8988T (cell line): ENCODE data around the gene UNC5C.

ENCODE experiments used
- DNase-seq: peaks from one replicate; pipeline ENCODE4 v3.0.0; 2011

UNC5C gene

DNA sequence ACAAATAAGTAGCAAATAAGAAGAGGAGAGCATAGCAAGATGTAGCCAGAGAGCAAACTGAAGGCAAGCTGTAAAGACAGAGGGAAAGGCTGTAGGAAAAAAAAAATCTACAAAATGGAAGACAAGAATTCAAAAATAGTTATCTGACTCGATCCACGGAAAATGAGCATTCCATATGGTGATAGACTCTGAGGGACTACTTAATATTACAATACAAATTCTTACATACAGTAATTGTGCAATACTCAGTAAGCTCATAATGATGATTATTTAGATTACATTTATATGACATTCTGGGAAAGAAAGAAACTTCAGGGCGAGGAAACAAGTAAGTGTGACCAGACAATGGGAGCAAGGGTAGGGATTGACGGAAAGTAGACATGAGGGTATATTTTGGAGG is 102.6 kb downstream of the UNC5C start:
- DNase-seq: no peak

DNA sequence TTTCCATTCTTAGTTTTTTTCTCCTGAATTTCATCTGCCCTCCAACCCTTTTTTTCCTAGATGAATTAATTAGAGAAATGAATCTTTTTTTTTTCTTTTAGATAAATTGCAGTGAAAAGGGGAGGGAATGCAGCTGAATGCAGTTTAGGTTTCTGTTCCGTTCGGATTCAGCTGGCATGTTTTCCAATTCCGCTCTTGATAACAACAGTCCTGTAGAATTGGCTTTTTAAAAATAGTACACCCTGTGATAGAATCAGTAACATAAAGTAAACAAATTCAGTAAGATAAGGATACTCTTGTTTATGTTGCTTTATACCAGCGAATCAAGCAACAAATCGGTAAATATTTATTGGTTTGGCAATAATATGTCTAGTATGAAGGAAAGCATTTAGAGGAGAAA is 103.5 kb downstream of the UNC5C start:
- DNase-seq: no peak

DNA sequence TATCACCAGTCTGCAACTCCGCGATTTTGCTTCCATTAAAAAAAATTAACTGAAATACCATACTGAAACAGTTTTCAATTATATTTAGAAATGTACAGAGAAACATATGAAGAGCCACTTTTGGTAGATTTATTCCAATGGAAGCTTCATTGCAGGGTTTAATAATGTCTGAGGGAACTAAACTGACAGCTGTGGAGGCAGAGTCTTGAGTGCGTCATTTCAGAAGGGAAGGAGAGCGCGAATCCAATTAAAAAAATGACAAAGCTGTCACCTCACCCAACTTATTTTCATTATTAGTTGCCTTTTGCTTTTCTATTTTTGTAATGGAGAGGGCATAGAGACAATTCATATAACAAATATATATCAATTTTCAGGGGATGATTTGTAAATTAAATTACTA is 104.0 kb downstream of the UNC5C start:
- DNase-seq: no peak

DNA sequence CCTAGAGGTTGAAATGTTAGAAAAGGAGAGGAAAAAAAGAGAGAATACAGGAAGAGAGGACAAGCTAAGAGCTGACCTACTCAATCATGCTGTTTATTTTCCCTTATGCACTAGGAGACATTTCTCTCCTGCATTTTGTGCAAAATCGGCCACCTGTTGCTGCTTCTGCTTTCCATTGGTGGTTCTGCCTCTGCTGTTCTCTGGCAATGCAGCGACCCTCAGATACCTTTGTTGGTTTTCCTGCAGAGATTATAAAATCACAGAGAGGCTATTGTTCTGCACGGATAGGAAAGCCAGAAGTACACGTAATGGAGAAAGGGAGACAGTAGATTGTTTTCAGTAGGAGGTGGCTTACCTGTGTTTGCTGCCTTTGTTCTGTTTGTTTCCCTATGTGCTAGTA is 108.9 kb downstream of the UNC5C start:
- DNase-seq: no peak

DNA sequence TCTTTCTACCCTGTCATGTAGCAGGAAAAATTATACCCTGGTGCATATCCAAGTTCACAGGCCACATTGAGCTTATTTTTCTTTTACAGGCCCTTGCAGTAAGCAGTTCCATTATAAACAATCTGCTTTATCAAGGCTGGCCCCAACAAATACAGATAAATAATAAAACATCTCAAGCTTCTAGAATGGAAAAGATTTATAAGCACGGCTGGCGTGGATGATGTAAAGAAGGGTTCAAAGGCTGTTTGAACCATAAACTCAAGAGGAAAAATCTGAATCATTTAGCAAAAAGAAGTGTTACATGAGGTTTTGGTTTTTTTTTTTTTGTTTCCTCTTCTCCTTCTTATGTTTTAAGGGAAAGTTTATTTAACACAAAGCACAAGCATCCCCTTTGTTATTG is 109.7 kb downstream of the UNC5C start:
- no peak for DNase-seq

DNA sequence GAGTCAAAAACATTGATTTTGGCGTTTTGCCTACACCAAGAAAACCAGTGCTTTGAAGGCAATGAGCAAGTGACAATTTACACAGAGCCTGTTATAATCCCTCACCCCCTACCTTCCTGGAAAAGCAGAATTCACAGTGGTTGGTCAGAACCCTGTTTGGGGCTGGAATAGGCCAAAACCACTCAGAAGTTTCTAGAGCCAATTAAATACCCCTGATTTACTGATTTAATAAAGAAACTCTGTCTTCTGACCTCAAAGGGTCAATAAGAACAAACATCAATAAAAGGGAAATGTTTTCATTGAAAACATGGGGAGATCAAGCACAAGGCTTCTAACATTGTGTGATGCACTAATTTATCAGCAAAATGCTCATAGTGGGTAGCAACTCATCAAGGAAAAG is 116.3 kb downstream of the UNC5C start:
- DNase-seq: no peak

DNA sequence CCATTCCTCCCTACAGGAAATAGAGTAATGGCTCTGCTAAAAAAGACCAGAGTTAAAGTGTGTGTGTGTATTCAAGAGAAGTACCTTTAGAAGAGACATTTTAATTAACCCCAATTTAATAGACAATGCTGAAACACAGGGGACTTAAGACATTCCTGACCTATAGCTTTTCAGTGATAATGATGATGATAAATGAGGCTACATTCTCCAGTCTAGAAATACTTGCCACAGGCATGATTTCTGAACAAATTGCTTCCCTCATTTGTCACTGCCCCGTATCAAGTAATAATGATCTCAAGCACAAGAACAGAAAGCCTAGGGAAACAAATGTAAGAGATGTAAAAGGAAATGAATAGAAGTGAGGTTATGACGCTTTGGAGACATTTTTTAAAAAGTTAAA is 117.1 kb downstream of the UNC5C start:
- DNase-seq: no peak

DNA sequence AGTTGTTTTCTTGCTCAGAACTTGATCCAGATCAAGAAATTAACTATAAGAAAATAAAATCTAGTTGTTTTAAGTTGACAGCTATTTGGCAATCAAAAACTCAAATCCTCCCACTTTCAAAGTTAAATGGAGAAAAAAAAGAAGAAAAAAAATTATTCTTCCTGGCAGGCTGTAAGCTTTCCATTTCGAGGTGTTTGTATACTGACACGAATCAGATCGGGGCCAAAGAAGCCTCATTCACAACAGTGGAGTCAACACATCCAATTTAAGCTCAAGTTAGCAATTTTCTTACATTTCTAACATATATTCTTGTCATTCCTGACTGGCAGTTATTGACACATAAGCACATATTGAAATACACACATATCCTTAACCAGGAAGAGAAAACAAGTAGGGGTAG is 119.4 kb downstream of the UNC5C start:
- DNase-seq: no peak

DNA sequence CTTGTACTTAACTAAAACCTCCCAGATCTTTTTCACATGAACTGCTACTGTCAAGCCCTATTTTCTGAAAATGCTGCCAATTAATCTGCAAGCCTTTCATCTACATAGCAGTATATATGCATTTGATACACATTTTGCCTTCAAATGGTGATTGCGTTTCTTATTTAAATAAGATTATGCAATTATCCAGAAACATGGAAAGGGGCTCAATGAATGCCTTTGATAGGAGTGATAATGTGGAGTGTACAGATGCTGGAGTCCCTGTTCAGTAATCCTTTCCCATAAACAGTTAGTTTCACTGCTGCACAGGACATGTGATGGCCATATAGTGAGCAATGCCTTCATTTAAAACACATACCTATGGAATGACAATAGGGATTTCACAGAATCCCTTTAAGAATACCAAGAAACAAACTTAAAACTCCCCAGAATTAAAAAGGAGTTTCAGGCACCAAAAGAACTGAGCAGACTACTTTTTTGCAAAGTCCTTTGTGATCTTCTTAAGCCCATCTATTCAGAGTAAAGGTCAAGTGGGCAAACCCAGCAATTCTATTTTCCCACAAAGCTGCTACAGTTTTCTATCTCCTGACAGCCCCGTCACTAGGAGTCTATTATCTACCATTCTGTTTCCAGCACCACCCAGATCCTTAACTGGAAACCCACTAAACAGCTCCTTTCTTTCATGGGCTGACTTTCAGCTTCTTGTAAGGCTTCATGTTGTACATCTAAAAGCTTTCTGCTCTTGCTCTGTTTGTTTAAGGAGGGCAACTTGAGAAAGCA is 120.3 kb downstream of the UNC5C start:
- no peak for DNase-seq

DNA sequence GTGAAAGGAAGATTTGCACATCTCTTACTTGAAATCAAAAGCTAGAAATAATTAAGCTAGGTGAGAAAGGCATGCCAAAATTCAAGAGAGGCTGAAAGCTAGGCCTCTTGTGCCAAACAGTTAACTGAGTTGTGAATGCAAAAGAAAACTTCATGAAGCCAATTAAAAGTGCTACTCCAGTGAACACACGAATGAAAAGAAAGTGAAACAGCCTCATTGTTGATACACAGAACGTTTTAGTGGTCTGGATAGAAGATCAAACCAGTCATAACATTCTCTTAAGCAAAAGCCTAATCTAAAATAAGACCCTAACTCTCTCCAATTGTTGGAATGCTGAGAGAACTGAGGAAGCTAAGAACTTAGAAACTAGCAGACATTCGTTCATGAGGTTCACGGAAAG is 122.3 kb downstream of the UNC5C start:
- DNase-seq: no peak

DNA sequence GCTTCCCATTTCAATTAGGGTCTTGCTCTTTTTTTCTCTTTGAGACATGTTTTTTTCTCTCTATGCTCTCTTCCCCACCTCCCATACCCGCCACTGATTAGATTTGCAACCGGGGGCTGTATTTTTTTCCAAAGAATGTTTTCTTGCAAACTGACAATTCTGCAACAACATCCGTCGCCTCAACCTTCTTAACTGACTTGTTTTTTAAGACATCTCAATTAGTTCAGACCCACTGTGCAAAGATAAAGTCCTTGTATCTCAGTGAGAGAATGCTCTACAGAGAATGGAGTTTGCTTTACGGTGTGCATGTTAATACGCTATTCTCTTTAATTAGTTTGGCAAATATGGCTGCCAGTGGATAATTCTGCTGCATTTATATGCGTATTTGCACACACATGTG is 126.3 kb downstream of the UNC5C start:
- DNase-seq: no peak

DNA sequence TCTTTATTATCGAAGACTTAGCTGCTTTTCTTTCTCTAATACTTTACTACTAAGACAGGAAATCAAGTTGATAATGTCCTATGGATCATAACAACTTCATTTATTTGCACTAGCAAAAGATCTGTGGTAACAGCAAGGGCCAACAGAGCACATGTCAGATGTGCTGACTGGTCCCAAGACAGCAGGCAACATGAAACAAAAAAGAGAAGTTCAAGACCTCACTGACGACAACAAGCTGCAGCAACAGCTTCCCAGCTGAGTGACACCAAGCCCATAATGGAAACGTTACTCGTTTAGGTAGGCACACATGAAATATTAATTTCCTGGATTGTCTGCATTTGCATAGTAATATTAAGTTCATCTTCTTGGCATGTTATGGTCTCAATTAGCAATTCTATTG is 126.9 kb downstream of the UNC5C start:
- DNase-seq: no peak

DNA sequence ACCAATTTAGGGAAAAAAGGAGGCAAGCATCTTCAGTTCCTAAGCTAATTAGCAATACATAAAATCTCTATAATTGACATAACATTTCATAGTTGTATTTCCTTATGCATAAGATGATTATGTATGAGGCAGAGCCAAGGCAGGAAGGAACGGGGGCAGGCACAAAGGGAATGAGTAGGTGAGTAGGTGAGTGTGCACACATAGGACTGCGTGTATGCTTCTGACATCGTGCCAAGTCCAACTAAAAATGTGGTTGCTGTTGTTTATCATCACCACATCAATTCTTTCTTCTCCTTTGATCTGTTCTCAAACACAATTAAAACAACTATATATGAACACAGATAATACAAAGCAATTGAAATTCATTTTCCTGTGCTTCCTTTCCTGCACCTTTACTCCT is 131.2 kb downstream of the UNC5C start:
- DNase-seq: no peak

DNA sequence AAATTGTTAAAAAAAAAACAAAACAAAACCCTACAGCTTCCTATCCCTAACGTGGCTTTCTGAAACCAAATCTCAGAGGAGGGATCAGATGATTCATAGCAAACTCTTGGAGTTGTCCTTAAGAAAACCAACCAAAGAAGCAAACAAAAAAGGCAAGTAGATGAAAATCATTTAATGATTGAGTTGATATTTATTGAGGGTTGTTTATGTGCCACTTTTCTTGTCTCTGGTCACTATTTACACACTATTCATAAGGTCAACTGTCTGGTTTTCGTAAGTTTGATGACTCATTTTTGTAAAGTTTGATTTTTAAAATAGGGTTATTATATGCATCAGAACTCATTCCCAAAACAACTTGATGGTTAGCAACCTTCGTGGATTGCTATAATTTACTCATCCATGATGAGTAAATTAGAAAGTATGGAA is 133.4 kb downstream of the UNC5C start:
- DNase-seq: no peak

DNA sequence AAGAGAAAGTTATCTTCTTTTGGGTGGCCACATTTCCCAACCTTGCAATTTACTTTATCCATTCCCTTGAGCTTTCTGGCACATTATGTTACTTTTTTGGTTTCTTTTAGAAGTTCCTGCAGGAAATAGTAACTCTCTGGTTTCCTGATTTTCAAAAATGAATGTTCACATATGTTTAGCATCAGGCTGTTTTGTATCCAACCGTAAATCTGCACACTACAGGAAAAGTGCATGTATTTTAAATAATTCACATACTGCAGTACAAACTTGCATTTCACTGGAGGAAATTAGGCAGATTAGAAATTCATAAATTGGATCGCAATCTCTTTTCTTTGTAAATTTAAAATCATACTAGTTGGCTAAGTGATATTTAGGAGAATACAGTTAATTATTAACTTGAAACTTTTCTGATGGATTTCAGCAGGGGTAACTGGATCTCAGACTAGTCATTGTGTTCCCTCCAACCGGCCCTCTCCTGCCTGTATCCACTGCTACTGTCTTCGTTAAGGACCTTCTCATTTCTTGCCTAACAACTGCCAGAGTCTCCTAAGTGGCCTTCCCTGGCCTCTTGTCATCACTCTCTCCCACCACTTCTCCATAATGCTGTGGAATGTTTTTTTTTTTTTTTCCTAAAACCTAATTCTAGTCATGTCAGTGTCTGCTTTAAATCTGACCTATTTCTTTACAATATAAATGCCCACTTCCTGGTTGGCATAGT is 137.2 kb downstream of the UNC5C start:
- no peak for DNase-seq

DNA sequence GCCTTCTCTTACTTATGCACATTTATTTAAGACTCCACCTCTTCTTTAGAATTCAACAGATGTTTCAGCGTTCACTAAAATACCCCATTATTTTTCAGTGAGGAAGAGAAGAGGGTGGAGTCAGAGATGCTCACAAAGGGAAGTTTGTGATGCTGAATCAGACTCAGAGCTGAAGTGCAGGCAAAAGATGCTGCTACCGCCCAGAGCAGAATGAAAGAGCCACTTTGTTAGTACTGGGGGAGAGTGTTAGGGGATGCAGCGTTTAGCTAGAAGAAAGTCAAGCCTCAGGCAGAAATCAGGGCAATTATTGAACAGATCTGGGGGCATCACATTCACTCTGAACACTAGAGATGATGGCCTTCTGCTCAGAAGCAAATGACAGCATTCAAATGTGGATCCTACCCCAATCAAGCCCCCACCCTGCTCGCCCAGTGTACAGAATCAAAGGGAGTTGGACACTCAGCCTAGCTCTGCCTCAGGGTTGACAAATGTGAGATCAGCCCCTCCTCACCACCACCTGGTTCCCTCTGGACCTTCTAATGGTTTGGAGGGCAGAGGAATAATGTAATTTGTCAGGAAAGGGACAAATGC is 138.3 kb downstream of the UNC5C start:
- no peak for DNase-seq

DNA sequence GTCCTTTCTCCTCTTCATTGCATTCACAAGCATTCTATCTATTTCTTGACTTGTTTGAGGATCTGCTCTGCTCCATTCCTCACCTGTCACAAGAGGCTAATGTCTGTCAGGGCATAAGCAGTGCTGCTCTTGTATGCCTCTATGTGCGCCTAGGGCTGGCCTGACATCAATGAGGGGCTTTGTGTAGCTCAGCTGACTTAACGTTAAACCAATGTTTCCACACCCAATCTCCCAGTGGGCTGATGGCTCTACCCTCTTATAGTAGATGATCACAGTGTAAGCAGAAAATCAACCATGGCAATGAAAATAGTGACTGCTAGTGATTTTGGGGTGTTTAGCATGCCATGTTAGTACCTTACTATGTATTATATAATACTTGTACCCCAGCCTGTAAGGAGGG is 139.0 kb downstream of the UNC5C start:
- DNase-seq: no peak

DNA sequence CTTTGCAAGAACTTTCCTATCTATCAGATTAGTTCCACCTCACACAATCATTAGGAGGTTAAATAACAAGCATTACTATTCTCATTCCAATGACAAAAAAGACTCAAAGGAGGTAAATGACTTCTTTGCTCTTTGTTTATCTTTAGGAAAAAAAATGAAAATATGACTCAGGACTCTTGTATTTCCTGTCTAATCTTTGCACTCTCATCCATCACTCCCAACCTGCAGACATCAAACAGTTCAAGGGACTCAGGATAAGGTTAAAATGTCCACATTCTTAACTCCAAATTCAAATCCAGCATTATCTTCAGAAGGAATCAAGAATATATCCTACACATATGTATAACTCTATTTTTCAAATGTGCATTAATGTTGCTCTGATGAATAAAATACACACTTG is 139.6 kb downstream of the UNC5C start:
- no peak for DNase-seq

DNA sequence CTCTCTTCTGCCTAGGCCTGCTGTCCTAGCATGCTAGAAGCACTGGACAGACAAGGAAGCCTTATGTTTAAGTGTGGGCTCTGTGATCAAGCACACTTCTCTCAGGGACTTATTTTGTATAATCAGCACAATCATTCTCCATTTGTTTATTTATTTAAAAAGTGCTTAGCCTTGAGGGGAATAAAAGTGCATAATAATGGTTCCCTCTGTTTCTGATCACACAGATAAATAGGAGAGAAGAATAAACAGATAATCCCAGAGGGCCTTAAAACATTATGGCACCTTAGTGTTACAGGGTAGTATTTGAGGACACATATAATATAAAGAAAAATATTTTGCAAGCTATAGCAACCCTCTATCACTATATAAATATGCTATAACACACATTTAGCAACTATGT is 146.5 kb downstream of the UNC5C start:
- no peak for DNase-seq

DNA sequence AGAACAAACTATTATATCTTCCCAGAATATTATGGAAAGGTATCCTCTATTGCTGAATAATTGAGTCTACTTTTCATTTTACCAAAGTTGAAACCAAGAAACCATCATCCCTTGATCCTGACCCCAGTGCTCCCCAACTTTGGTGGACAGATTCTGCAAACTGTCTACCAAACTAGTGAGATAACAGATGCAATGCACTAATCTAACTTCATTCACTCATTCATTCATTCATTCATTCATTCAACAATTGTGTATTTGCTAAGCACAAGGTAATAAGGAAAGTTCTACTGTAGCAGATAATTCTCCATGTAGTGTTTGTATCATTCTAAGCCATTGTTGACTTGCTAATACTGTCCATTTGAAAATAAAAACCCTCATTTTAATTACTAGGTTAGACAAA is 150.6 kb downstream of the UNC5C start:
- DNase-seq: no peak

DNA sequence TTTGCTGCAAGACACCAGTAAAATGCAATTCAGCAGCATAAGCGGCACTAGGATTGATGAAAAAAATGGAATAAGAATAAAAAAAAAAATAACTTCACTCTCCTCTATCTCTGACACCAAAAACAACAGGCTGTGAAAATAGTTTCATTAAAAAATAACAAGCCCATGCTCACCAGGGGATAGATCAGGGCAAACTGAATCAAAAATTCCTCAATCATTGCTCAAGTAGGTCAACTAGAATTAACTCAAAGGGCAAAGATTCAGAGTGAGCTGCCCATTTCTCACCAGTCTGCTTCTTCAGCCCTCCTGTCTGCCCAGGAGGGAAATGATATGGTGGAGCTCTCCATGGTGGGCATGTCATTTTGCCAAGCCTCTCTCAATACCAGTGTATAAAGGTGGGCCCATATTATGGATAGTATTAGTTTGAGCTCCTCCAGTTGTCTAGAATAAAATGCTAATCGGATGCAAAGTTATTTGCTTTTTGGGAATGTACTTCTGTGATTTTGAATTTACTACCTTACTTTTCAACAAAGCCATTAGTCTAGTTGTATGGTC is 153.9 kb downstream of the UNC5C start:
- no peak for DNase-seq

DNA sequence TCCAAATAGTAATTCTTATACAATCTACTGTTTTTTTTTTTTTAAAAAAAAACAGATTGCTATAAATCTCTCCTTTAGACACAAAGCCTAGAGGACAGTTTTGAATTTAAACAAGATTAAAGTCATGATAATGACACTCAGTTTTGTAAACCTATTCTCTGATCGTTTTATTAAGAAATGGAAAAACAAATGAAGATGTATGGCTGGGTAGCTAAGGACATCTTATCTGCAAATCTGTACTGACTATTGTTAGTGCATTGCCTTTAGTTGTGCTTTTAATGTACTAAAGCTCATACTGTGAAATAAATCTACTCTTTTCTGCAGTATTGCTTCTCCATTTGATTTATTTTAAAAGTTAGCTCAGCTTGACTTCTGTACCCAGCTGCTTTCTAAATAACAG is 155.0 kb downstream of the UNC5C start:
- DNase-seq: no peak

DNA sequence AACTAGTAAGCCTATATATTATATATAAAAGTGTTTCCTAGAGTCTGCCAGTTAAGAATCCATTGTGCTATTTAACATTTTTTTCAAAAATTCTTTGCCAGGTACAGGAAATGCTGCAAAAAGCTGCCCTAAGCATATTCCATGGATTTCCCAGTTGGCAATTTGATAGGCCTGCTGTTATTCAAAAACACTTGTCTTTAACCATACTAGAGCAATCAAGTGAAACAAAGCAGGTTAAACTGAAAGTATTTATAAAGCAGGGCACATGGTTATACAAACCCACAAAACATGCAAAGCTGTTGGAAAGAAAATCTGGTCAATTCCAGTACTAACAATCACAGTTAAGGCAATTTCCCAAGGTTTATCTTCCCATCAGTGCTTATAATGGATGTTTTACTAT is 159.9 kb downstream of the UNC5C start:
- DNase-seq: no peak

DNA sequence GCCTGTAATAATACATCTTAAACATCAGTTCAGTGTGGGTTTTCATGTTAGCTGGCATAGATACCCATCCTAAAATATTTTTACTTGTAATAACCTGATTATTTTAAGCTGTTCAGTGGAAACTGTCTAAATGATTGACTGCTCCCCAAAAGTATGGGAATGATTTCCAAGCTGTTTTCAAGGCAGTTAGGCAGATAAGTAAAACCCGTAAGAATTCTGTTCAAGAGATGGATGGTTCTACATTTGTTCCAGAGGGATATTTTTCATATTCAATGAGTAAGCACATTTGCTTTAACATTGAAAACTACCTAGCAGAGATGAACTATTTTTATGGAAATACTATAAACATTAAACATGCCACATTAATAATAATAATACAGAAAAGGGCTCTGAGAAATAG is 161.1 kb downstream of the UNC5C start:
- DNase-seq: no peak
